Astrocyte (in vitro differentiated cells and primary cell): ENCODE data around the gene IL10RA.

Experiments used
- EZH2 ChIP-seq: IDR thresholded peaks from 2 replicates; pipeline ENCODE4 v1.6.1; 2012; ENCODE audit warnings: mild to moderate bottlenecking, low read length, inconsistent platforms; ENCODE audit not compliant: insufficient read depth
- TF ChIP-seq, protein P1 (sequence below): IDR thresholded peaks from 2 replicates; pipeline ENCODE4 v1.5.1; 2011; ENCODE audit warnings: low read depth, mild to moderate bottlenecking, inconsistent platforms, low read length, moderate library complexity; ENCODE audit not compliant: insufficient read depth

- TF ChIP-seq, protein P1, sequence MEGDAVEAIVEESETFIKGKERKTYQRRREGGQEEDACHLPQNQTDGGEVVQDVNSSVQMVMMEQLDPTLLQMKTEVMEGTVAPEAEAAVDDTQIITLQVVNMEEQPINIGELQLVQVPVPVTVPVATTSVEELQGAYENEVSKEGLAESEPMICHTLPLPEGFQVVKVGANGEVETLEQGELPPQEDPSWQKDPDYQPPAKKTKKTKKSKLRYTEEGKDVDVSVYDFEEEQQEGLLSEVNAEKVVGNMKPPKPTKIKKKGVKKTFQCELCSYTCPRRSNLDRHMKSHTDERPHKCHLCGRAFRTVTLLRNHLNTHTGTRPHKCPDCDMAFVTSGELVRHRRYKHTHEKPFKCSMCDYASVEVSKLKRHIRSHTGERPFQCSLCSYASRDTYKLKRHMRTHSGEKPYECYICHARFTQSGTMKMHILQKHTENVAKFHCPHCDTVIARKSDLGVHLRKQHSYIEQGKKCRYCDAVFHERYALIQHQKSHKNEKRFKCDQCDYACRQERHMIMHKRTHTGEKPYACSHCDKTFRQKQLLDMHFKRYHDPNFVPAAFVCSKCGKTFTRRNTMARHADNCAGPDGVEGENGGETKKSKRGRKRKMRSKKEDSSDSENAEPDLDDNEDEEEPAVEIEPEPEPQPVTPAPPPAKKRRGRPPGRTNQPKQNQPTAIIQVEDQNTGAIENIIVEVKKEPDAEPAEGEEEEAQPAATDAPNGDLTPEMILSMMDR: no peak
- no peak for TF ChIP-seq EZH2
Measured at GRCh38 chr11:117949062-117949461, 37.1 kb upstream of the IL10RA start.
